Activated naive CD4-positive, alpha-beta T cell treated with anti-CD3 and anti-CD28 coated beads, Interleukin-2, amount 50 U/mL, for 24 hours (primary cell): ENCODE measurements around the gene ARID3A.

Source experiments
- H3K27ac Mint-ChIP-seq: one replicate; pipeline ENCODE4 v1.8.0; 2021; ENCODE audit warnings: mild to moderate bottlenecking, mixed read lengths
- H3K27me3 Mint-ChIP-seq: one replicate; pipeline ENCODE4 v1.8.0; 2021; ENCODE audit warnings: mixed read lengths
- H3K36me3 Mint-ChIP-seq: one replicate; pipeline ENCODE4 v1.8.0; 2021; ENCODE audit warnings: mixed read lengths
- H3K4me1 Mint-ChIP-seq: one replicate; pipeline ENCODE4 v1.8.0; 2021; ENCODE audit warnings: mixed read lengths
- H3K4me3 Mint-ChIP-seq: one replicate; pipeline ENCODE4 v1.8.0; 2021; ENCODE audit warnings: mild to moderate bottlenecking, mixed read lengths
- H3K9me3 Mint-ChIP-seq: one replicate; pipeline ENCODE4 v1.8.0; 2021; ENCODE audit warnings: mixed read lengths

ARID3A gene

DNA sequence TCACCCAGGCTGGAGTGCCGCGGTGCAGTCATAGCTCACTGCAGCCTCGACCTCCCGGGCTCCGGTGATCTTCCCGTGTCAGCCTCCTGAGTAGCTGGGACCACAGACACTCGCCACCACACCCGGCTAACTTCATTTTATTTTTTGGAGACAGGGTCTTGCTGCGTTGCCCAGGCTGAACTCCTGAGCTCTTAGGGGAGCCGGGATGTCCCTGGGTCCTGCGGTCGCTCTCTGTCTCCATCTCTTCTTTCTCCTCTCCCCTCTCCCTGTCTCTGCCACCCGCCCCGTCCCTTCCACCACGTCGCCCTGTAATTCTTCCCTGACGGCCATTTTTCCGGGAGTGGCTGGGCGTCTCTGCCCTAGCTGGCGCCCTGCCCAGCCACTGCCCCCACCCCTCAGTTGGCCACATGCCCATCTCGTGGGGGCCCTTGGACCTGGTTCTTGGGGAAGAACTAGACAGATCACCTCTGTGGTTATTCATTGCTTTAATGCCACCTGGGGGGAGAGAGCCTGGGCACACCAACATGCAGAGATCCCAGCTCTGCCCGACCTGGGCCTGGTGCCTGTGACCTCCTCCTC is 18.9 kb downstream of the ARID3A start:
- Mint-ChIP-seq H3K9me3 (no peaks in the 10 kb centered on the region), H3K4me1 (peaks cover 14% of the 10 kb centered on the region), H3K36me3 (no peaks in the 10 kb centered on the region), H3K4me3 (no peak overlapping the region), H3K27ac (no peak overlapping the region), H3K27me3 (no peaks in the 10 kb centered on the region)

DNA sequence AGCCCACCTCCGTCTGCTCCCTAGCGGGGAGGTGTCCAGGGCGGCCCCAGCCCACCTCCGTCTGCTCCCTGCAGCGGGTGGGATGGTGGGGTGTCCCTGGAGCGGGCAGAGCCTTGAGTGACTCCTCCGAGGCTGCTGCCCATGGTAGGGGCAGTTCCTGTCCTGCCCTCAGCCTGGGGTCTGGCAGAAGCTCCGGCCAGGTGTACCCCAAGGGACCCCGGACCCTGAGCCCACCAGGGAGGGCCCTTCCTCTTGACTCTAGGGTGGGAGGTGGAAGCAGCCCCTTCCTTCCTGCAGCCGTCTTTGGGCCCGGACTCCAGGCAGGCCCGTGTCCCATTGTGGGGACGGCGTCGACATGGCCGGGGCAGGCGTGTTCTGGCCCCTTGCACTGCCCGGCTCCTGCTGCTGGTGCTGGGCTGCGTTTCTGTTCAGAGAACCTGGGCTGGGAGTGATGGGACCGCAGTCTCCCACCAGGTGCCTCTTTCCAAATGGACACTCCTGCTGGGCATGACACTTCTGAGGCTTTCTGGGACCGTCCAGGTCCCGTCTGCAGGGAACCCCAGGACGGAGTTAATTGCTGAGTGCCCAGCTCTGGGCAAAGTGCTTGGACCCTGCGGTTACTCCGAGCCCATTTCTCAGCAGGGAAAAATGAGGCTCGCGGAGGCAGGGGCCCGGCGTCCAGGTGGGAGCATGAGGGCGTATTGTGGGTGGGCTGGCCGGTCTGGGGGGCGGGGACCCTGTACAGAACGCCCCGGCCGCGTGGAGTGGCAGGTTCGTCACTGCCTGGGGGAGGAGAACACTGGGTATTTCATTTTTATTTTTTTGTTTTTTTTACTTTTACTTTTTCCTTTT is 19.8 kb downstream of the ARID3A start:
- no peaks in the 10 kb centered on the region for H3K27me3 Mint-ChIP-seq
- no peaks in the 10 kb centered on the region for H3K36me3 Mint-ChIP-seq
- no peak overlapping the region for H3K27ac Mint-ChIP-seq
- no peak overlapping the region for H3K4me3 Mint-ChIP-seq
- no peaks in the 10 kb centered on the region for H3K9me3 Mint-ChIP-seq
- peaks cover 7% of the 10 kb centered on the region for H3K4me1 Mint-ChIP-seq

DNA sequence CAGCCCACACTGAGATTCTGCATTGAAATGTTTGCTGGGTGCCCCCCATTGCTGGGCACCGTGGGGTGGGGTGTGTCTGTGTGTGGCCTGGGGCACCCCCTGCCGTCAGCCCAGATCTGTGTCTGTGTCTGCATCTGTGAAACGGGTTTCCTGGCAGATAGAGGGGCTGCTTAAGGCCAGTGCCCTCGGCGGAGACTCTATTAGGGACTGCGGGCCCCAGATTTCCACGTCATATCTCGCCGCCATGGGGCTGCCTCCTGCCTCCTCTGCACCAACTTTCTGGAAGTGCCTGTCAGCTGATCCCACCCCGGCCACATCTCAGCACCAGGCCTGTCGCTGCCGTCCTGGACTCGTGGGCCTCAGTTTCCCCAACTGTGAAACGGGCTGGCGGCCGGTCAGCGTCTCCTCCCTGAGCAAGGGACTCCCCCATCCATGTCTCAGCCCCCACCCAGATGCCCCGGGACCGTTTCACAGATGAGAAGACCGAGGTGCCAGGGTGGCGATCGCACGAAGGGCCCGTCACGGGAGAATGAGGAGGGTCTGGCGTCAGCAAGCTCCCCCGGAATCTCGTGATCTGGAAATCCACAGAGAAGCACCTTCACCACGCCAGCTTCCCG is 21.4 kb downstream of the ARID3A start:
- no peaks in the 10 kb centered on the region for H3K36me3 Mint-ChIP-seq
- H3K4me3 Mint-ChIP-seq, result no peak overlapping the region
- H3K27me3 Mint-ChIP-seq, result no peaks in the 10 kb centered on the region
- H3K27ac Mint-ChIP-seq, result no peak overlapping the region
- H3K9me3 Mint-ChIP-seq, result no peaks in the 10 kb centered on the region
- no peaks in the 10 kb centered on the region for H3K4me1 Mint-ChIP-seq

DNA sequence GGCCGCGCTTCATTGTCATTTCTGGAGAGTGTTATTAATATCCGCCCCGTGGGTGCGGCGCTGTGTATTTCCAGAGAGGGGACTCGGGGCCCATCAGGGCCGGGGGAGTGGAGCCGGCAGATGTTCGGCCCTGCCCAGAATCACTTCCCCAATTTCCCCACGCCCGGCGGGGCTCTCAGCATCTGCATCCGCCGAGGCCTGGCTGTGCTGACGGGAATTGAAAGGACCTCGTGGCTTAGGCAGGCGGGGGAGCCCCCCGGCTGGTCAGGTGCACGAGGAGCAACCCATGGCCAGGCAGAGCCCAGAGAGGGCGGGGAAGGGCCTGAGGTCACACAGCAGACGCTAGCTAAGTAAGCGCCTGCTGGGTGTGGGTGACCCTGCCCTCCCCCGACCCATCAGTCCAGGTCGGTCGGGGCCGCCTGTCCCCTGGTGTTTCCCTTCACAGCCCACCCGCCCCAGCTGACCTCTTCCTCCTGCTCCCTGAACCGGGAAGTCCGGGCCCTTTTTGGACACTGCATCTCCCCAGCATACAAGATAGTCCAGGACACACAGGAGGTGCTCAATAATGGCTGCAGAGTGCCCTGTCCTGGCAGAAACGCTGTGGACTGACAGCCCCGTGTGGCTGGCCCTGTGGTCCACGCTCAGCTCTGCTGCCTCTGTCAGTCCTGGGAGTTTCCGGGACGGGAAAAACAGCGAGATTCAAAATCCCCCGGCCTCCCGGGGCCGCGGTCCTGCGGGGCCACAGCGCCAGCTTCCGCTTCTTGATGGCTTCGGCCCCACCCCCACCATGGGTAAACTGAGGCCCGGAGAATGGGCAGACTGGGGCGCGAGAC is 22.1 kb downstream of the ARID3A start:
- H3K27me3 Mint-ChIP-seq, result no peaks in the 10 kb centered on the region

DNA sequence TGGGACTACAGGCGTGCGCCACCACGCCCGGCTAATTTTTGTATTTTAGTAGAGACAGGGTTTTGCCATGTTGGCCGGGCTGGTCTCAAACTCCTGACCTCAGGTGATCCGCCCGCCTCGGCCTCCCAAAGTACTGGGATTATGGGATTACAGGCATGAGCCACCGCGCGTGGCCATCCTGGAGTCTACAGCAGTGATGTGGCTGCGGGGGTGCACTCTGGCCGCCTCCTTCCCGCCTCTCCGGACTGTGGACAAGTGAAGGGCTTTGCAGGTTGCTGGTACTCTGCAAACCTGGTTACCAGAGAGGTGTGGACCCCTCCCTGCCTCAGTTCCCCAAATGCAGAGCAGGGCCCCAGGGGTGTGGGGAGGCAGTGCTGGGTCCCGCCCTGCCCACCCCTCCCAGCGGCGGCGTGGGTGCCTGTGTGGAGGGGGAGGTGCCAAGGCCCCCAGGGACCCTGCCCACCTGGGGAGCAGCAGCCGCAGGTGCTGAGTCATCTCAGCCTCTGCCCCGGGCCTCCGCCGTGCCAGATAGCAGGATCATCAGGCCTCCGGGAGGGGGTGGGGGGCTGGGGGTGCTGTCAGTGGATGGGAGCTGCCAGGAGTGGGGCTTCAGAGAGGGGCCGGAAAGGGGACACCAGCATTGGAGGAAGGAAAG is 23.1 kb downstream of the ARID3A start:
- Mint-ChIP-seq H3K27me3 (no peaks in the 10 kb centered on the region), H3K27ac (no peak overlapping the region), H3K9me3 (no peaks in the 10 kb centered on the region), H3K4me1 (peaks cover 7% of the 10 kb centered on the region), H3K36me3 (no peaks in the 10 kb centered on the region), H3K4me3 (no peak overlapping the region)

More for the DNA sequence above, 22.1 kb downstream of the ARID3A start:
- Mint-ChIP-seq H3K4me3 (no peak overlapping the region), H3K9me3 (no peaks in the 10 kb centered on the region), H3K4me1 (no peaks in the 10 kb centered on the region), H3K27ac (no peak overlapping the region), H3K36me3 (no peaks in the 10 kb centered on the region)

DNA sequence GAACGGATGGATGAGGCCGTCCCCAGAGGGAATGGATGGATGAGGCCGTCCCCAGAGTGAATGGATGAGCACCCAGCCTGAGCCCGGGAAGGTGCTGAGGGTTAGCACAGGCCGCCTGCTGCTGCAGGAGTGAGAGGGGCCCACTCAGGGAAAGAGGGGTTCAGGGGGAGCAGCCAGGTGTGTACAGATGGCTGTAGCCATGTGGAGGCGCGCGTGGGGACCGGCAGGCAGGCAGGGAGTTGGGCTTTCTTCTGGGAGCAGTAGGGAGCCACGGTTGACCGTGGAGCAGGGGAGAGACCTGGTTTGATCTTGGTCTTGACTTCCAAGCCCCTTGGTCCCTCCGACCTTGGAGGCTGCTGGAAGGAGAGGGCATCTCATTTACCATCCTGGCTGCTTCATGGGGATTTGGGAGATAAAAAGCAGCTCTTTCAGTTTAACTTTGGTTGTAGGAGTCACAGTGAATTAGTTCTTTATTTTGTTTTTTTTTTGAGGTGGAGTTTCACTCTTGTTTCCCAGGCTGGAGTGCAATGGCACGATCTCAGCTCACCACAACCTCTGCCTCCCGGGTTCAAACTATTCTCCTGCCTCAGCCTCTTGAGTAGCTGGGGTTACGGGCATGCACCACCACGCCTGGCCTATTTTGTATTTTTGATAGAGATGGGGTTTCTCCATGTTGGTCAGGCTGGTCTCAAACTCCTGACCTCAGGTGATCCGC is 24.7 kb downstream of the ARID3A start:
- H3K4me1 Mint-ChIP-seq, result peaks cover 7% of the 10 kb centered on the region
- no peaks in the 10 kb centered on the region for H3K27me3 Mint-ChIP-seq
- no peaks in the 10 kb centered on the region for H3K9me3 Mint-ChIP-seq
- no peak overlapping the region for H3K4me3 Mint-ChIP-seq
- H3K36me3 Mint-ChIP-seq, result no peaks in the 10 kb centered on the region
- H3K27ac Mint-ChIP-seq, result no peak overlapping the region

DNA sequence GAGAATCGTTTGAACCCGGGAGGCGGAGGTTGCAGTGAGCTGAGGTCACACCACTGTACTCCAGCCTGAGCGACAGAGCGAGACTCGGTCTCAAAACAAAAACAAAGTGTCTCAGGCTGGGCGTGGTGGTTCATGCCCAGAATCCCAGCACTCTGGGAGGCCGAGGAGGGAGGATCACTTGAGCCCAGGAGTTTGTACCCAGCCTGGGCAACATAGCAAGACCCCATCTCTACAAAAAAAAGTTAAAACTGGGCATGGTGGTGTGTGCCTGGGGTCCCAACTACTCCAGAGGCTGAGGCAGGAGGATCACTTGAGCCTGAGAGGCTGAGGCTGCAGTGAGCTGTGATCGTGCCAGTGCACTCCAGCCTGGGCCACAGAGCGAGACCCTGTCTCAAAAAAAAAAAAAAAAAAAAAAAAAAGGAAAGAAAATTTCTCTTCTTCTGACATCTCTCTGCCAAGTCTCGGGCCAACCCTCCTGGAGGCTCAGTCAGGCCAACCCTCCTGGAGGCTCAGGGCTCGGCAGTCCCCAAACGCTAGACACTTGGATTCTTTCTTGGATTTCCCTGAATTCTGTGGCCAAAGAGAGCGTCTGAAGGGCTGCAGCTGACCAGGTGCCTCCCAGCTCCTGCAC is 26.3 kb downstream of the ARID3A start:
- H3K4me1 Mint-ChIP-seq, result peaks cover 7% of the 10 kb centered on the region
- no peak overlapping the region for H3K27ac Mint-ChIP-seq
- no peaks in the 10 kb centered on the region for H3K36me3 Mint-ChIP-seq
- no peaks in the 10 kb centered on the region for H3K9me3 Mint-ChIP-seq
- H3K27me3 Mint-ChIP-seq, result no peaks in the 10 kb centered on the region
- H3K4me3 Mint-ChIP-seq, result no peak overlapping the region

DNA sequence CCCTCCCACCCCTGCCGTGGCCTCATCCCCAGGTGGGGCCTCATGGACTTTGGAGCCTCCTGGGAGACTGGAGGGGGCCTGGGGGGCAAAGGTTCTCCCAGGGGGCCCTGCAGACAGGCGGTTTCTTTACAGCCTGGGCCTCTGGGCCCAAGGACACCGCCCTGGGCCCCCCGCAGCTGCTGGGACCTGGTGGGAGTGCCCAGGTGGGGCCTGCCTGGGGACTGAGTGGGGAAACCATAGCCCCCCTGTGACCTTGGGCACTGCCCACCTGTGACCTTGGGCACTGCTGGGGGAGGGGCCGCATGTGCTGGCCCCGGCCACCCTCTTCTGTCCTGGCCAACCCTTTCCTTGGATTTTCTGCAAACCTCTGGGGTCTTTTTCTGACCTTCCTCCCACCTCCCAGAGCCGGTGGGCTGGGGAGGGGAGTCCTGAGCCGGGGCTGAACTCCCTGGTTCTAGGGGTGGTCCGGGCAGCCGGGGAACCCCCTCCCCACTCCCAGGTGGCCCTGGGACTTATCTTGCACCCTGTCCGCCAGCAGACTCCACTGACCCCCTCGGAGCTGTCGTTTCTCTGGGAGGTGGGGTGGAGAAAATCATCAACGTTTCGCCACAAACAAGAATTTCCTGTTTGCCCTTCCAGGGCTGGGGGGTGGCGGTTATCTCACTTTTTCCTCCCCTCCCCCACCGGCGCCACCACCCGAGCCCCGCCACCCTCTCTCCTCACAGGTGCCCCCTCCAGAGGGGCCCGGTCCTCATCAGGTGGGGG is 27.0 kb downstream of the ARID3A start:
- Mint-ChIP-seq H3K4me3 (no peak overlapping the region), H3K27me3 (no peaks in the 10 kb centered on the region), H3K27ac (no peak overlapping the region), H3K36me3 (no peaks in the 10 kb centered on the region), H3K4me1 (peaks cover 7% of the 10 kb centered on the region), H3K9me3 (no peaks in the 10 kb centered on the region)

DNA sequence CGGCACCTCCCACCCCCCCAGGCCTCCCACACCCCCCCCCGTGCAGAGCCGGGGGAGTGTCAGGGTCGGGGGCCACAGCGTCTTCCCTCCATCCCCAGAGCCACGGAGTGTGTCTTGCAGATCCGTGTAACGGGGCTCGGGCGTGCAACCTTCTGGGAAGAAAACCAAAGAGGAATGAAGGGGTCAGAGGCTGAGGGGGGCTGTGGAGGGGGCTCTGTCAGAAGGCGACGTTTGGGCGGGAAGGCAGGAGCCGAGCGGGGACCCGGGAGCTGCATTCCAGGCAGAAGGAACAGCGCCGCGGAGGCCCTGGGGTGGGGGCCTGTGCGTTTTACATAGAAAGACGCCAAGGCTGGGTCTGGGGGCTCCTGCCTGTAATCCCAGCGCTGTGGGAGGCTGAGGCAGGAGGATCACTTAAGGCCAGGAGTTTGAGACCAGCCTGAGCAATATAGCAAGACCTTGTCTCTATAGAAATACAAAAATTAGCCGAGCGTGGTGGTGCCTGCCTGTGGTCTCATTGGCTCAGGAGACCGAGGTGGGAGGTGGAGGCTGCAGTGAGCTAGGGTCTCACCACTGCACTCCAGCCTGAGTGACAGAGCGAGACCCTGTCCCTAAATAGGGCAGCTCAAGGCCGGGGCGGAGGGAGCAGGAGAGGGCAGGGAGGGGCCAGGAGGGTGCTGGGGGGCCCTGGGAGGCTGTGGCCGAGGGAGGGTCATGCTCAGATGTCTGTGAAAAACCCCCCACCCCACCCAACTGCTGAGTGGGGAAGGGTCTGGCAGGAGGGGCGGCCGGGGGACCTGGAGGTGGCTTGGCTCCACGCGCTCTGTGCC is 27.8 kb downstream of the ARID3A start:
- Mint-ChIP-seq H3K9me3 (no peaks in the 10 kb centered on the region), H3K27me3 (no peaks in the 10 kb centered on the region), H3K36me3 (no peaks in the 10 kb centered on the region), H3K4me1 (peaks cover 7% of the 10 kb centered on the region), H3K27ac (no peak overlapping the region), H3K4me3 (no peak overlapping the region)

DNA sequence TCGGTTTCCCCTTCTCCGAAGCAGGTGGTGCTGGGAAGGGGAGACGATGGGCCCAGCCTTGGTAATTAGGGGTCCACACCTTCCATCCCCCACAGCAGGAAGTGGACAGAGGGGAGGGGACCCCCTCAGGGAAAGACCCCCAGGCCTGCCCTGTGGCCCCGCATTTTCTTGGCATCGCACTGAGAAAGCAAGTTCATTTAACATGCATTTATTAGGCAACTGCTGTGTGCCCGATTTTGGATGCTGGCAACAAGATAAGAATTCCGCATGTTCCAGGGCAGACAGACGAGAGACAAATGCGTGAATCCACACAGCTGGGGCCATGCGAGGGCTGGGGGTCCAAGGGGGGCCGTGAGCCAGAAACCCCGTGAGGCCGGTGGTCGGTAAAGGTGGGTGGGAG is 28.4 kb downstream of the ARID3A start:
- H3K4me3 Mint-ChIP-seq, result no peak overlapping the region

DNA sequence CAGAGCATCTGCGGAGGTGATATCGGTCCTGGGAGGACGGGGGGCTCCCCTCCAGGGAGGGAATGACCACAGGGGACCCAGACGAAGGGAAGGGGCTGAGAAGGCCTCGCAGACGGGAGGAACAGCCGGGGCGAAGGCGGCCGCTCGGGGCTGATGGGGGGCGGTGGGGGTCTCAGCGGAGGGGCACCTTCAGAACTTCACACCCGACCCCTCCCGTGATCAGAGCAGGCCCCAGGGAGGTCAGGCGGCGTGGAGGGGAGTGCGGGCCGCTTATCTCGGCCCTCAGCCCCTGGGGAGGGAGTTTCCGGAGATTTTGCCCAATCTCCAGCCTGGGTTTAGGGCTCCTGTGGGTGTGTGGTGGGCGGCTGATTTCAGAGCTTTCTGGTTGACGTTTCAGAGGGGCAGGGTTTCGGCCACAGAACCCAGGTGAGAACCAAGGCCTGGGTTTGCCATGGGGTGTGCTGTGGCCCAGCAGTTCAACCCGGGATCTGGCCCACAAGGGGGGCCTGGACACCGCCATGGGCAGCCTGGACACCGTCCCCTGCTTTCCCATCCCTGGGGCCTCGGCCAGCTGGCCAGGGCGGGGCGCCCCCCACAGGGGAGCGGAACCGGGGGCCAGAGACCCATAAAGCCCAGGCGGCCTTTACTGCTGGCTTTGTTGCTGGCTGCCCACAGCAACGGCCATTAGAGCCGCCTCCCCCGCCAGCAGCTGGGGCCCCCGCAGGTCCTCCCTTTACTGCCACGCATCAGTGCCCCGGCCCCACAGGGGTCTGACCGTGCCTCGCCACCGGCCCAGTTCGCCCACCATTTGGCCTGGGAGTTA is 29.0 kb downstream of the ARID3A start:
- Mint-ChIP-seq H3K4me1 (peaks cover 11% of the 10 kb centered on the region), H3K4me3 (no peak overlapping the region), H3K27ac (no peak overlapping the region), H3K36me3 (no peaks in the 10 kb centered on the region), H3K9me3 (no peaks in the 10 kb centered on the region), H3K27me3 (no peaks in the 10 kb centered on the region)

More for the DNA sequence above, 28.4 kb downstream of the ARID3A start:
- H3K27me3 Mint-ChIP-seq, result no peaks in the 10 kb centered on the region
- H3K9me3 Mint-ChIP-seq, result no peaks in the 10 kb centered on the region
- H3K4me1 Mint-ChIP-seq, result peaks cover 11% of the 10 kb centered on the region
- no peak overlapping the region for H3K27ac Mint-ChIP-seq
- H3K36me3 Mint-ChIP-seq, result no peaks in the 10 kb centered on the region
